Stimulated activated CD4-positive, alpha-beta T cell treated with anti-CD3 and anti-CD28 coated beads, TNF-alpha, amount 100 ng/mL, for 4 hours (primary cell): Measurements from ENCODE around the gene EP400.

ENCODE experiments used
- DNase-seq, 3 experiments: peaks; one replicate each; pipeline ENCODE4 v3.0.0-alpha.2; 2020; ENCODE audit warnings: low read depth in 3 of 3

EP400 gene

DNA sequence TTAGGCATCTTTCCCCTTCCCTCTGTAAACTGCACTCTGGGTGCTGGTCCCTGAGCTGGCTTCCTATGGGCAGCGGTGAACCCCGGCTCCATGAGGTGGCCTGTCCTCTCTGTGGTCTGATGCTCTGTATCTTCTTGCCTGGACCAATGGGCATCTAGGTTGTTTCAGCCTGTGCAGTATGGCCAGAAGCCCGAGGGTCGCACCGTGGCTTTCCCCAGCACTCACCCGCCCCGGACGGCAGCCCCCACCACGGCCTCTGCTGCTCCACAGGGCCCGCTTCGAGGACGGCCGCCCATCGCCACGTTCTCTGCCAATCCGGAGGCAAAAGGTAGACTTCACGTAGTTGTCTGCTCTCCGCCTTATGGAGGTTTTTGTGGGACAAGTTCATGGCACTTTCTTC, 70.1 kb downstream of the EP400 start:
- no peak for DNase-seq

DNA sequence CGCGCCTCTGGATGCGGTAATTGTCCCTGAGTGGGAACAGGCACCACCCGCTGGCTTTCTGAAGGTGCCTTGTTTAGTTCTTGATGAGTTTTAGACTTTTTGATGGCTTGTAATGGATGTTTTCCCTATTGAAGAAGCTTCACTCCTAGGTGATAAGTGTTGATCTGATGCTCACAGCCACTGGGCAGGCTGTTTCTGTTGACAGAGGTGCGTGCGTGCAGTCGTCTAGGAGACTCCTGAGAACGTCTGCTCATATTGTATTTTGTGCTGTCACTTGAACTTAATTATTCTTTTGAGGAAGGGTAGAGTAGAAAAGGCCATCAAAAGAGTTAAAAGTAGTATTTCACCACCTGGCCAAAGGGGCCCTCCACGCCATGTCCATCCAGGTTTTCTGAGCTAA, 70.5 kb downstream of the EP400 start:
- no peak for DNase-seq

DNA sequence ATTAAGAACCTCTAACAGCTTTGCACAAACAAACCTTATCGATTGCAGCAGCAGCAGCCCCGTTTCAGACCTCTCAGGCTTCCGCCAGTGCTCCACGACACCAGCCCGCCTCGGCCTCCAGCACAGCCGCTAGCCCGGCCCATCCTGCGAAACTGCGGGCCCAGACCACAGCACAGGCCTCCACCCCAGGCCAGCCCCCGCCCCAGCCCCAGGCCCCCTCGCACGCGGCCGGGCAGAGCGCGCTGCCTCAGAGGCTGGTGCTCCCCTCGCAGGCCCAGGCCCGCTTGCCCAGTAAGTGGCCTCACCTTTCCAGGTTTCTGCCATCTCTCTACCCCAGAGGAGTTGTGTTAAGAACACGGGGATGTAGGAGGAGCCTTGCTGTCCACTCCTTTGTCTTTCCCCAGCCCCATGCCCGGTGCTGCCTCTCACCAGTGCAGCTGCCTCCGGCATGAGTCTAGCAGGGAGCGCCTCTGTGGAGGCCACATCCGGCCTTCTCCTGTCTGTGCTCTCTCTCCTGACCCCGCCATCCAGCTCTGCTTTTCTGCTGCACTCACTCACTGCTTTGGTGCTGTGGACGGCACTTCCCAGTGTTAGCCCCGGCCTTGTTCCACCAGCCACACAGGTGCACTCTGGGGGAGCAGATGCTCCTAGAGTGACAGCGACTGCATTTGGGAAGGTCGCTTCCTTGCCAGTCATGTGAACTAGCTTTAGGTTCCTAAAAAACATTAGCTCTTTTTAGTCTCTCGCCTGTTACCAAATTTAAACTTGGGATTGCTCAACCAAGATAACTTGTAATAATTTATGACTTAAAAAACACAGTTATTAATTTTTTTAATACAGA, 71.5 kb downstream of the EP400 start:
- no peak for DNase-seq

DNA sequence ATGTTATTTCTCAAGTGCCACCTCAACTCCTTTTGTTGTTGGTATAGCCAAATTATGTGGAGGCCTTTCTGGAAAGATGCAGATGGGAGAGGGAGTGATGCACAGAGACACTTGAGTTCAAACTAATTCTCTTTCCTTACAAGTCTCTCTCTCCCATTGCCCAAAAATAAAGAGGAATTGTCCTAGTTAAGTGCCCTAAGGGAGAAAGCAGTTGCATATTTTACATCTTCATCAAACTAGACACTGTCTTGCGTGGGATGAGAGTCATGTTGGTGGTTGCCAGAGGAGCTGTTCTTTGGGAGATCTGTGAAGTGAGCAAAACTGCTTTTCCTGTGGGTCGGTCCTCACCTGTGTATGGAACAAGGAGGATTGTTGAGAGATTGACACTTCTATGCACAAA, 72.2 kb downstream of the EP400 start:
- DNase-seq = no peak

DNA sequence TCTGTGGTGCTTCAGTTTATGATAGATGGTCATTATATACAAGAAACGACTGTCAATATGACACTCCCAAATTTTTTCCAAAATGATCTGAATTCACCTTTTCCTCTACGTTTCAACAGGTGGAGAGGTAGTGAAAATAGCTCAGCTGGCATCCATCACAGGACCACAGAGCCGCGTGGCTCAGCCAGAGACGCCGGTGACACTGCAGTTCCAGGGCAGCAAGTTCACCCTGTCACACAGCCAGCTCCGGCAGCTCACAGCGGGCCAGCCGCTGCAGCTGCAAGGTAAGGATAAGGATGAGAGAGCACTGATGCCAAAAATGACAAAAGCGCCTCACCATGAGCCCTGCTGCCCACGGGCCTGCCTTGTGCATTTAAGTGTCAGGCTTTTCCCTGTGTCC, 73.9 kb downstream of the EP400 start:
- no peak for DNase-seq

DNA sequence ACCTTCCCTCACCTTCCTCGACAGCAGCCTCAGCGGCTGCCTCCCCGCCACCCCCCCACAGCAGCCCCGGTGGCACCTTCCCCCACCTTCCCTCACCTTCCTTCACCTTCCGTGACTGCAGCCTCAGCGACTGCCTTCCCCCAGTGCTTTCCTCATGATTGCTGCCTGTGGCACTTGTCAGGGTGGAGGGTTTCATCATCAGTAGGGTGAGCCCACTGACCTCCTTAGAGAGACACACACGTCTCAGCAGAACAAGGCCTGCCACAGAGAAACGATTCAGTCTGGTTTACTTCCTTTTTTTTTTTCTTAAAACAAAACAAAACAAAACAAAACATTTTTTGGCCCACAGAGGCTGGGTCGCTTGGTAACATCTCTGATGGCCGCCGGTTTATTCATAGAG, 75.0 kb downstream of the EP400 start:
- no peak for DNase-seq

DNA sequence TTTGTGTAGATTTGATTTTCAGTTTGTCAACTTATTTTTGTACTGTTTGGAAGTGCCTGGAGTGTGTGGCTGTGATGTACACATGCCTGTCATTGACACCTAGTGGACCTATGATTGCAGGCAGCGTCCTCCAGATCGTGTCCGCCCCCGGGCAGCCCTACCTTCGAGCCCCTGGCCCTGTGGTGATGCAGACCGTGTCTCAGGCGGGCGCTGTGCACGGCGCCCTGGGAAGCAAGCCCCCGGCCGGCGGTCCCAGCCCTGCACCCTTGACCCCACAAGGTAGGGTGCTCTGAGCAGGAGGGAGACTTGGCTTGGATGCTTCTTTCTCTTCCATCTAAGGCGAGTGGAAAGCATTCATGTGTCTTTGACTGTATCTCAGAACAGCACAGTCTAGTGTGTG, 75.8 kb downstream of the EP400 start:
- no peak for DNase-seq

DNA sequence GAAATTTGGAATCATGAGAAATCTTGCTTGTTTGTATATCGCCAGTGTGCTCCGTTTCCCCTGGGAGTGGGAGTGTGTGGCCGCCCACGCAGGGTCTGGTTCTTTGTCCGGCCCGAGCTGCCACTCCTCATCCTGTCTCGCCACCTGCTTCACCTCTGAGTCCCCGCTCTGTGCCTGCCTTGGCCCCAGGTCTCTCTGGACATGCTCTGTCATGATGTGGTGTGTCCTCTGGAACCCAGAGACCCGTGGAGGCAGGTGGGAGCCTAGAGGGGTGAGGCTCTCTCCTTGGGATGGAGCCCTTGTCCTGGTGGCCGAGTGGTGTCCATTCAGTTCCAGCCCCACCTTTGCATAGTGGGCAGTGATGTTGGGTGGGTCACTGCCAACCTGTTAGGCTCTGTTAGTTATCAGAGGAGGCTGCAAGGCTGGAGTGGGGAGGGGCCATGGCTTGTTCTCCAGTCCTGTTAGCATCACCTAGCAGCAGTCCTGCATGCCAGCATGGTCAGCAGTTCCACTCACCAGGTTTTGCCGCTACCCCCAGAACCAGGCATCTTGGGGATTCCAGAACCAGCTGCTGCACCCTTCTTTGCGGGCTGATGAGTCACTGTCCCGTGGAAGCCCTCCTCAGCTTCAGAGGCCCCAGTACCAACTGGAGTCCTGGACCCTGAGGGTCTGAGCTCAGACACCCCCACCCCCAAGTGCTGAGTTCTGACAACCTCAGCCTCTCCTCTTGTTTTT, 76.5 kb downstream of the EP400 start:
- DNase-seq = no peak

DNA sequence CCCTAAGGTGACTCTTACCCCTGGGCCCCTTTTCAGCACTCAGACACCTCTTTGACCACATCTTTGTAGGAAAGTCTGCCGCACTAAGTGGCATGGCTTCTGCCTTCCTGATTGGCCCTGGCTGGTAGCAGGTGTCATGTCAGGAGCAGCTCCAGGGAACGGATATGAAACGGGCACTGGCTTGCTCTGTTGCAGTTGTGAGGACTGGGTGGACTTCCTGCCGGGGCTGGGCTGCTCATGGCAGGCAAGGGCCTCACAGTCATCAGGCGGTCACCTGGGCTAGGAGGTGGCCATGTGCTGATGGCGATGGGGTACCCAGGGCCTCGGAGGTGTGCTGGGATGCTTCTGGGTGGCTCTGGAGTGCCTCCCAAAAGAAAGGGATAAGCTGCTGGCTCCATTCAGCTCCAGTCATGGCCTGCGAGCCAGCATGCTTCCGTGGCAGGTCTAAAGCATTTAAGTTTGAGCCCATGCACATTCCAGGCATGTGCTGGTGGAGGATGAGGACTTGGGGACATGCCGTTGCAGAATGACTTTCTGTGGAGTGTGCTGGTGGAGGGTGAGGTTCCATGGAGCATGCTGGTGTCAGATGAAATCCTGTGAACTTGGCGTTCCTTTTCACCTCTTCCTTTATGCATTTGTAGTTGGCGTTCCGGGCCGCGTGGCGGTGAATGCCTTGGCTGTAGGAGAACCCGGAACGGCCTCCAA, 77.2 kb downstream of the EP400 start:
- no peak for DNase-seq

DNA sequence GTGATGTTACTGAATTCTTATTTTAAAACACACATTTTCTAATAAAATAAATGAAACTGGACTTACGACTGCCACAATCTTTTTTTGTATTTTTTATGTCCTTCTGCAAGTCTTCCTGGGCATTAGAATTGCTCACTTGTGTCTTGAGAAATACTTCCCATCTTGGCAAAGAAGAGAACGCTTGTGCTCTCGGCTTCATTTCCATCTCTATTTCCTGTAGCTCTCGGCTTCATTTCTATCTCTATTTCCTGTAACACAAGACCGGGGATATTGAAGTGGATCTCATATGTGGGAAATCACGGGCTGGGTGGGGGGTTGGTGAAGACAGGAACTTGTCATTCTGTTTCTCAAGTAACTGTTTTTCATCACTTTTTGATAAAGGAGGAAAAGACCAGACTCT, 77.9 kb downstream of the EP400 start:
- DNase-seq = no peak

DNA sequence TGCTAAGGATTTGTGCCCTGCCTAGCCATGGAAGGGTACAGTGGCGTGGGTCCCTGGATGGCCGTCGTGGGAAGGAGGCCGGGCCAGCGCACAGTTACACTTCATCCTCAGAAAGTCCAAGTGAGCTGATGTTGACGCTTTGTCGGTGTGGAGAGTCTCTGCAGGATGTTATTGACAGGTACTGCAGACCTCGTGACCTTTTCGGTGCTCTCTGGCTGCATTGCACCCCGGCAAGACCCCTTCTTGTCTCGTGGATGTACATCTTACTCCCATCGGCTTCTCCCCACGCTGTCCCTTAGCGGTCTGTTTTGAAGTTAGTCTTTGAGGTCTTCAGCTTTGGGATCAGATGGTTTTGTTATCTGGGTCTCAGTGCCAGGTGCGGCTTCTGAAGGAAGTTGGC, 78.4 kb downstream of the EP400 start:
- DNase-seq = no peak

DNA sequence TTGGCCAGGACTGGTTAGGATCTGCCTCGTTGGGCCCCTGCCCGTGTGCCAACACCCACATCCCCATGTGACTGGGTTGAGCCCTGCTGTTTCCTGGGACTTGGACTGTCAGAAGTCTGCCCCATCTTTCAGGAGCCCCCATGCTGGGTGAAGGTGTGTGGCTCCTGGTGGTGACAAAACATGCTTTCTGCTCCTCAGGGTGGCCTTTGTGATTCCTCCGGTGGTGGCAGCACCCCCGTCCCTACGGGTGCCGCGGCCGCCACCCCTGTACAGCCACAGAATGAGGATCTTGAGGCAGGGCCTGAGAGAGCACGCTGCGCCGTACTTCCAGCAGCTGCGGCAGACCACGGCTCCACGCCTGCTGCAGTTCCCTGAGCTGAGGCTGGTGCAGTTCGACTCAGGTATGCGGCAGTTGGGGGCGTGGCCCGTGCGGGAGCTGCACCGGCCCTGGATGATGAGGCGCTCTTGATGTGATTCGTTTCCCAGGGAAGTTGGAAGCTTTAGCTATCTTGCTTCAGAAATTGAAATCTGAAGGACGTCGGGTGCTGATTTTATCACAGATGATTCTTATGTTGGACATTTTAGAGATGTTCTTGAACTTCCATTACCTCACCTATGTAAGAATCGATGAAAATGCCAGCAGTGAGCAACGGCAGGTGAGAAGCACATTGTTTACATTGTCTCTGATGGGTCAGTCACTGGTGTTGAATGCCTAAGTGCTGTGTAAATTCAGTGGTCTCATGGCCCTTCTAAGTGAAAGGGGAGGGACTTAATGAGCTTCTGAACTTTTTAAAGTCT, 80.0 kb downstream of the EP400 start:
- no peak for DNase-seq

DNA sequence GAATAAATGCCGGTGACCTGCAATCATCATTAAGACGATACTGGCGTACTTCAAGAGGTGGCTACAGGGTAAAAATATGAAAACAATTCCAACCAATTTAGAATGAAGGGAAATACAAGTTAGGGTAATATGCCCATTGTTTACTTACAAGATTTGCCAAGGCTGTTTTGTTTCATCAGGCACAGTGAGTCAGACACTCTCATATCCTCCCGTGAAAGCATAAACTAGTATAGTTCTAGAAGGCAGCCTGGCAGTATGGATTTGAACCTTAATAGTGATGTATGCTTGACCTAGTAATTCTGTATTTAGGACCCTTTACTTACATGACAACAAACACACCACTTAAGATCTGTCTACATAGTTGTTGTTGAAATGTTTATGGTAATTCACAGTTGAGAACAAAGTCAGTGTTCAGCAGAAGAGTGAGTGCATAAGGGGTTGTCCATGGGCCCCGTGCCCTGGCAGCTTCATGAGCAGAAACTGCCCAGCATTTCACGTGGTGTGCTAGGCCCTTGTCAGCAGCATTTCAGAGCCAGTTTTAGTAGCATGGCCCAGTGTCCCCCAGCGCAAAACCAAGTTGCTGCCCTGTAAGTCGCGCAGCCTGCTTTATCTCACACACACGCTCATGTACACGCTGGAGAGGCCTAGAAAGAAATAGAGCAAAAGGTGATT, 80.8 kb downstream of the EP400 start:
- DNase-seq = no peak

DNA sequence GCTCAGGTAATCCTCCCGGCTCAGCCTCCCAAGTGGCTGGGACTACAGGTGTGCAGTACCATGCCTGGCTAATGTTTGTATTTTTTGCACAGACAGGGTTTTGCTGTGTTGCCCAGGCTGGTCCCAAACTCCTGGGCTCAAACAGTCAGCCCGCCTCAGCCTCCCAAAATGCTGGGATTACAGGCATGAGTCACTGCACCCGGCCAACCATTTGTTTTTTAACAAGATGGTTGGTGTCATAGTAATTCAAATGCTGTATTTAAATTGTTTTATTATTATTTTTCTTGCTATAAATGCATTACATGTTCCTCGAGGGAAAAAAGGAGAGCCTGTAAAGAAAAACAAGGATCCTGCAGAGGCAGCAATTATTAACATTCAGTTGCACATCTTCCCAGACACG, 83.9 kb downstream of the EP400 start:
- no peak for DNase-seq

DNA sequence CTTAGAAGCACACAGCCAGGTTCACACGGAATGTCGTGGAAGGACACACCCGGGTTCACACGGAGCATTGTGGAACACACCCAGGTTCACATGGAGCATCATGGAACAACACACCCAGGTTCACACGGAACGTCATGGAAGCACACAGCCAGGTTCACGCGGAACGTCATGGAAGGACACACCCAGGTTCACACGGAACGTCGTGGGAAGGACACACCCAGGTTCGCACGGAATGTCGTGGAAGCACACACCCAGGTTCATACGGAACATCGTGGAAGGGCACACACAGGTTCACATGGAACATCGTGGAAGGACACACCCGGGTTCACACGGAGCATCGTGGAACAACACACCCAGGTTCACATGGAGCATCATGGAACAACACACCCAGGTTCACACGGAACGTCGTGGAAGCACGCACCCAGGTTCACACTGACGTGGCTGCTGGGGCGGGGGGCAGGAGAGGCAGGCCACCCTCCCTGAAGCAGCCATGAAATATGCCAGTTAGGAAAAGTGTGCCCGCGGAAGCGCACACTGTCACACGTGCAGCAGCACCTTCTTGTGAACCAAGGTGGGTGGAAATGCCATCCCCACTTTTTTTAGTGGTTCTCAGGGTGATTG, 86.4 kb downstream of the EP400 start:
- no peak for DNase-seq

DNA sequence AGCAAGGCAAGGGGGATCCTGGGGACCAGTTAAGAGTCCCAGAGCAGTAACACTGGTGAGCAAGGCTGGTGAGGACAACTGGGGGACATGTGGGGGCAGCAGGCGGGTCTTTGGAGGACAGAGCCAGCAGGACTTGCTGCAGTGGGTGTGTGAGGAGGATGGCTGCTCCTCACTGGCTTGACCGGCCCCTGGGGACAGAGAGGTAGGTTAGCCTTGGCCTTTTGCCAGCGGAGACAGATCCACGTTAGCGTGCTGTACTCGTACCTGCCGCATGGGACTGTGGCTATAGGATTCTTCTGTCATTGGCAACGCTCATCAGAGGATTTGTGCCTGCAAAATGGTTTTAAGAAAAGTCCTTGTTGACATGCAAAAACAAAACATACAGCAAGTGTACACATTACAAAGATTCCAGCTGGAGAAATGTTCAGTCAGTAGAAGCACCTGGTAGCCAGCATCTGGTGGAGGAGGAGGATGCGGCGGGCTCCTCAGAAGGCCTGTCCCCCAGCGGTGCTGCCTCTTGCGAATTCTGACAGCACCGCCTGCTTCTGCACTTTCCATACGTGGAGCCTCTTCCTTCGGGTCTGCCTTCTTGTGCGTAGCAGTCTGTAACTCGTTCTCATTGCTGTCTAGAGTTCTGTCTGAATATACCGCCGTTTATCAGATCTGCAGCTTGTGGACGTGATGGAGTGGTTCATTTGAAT, 91.3 kb downstream of the EP400 start:
- DNase-seq = no peak

DNA sequence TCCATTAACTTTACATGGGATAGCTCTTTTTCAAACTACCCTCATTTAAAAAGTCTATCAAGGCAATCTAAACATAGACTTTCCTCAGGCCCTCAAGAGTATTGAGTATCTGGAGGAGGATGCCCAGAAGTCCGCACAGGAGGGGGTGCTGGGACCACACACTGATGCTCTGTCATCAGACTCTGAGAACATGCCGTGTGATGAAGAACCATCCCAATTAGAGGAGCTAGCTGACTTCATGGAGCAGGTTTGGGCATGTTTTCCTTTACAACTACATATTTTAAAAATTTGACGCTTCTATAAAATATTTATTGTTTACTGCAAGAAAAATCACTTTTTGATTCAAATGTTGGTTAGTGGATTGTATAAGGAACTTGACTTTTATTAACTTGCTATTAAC, 93.5 kb downstream of the EP400 start:
- no peak for DNase-seq

DNA sequence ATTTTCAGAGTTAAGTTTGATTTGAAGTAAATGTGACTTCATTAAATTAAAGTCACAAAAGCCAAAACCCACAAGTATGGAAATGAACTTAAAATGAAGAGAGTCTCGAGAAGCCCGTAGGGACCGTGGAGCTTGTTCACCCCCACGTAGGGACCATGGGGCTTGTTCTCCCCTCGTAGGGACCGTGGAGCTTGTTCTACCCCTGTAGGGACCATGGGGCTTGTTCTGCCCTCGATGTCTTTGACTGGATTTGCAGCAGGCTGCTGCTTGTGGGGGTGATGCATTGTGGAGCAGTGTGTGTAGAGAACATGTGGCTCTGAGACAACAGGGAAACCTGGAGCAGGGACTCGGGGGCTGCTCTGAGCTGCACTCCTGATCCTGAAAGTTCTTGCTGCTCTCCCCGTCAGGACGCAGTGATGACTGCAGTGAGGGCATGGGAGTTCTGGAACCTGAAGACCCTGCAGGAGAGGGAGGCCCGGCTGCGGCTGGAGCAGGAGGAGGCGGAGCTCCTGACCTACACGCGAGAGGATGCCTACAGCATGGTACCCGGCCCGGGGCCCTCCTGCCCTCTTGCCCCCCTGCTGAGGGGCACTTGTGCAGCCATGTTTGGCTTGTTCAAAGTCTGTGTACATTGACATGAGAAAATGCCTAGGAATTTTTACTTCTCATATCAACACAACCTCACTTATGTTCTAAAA, 94.2 kb downstream of the EP400 start:
- DNase-seq = no peak

DNA sequence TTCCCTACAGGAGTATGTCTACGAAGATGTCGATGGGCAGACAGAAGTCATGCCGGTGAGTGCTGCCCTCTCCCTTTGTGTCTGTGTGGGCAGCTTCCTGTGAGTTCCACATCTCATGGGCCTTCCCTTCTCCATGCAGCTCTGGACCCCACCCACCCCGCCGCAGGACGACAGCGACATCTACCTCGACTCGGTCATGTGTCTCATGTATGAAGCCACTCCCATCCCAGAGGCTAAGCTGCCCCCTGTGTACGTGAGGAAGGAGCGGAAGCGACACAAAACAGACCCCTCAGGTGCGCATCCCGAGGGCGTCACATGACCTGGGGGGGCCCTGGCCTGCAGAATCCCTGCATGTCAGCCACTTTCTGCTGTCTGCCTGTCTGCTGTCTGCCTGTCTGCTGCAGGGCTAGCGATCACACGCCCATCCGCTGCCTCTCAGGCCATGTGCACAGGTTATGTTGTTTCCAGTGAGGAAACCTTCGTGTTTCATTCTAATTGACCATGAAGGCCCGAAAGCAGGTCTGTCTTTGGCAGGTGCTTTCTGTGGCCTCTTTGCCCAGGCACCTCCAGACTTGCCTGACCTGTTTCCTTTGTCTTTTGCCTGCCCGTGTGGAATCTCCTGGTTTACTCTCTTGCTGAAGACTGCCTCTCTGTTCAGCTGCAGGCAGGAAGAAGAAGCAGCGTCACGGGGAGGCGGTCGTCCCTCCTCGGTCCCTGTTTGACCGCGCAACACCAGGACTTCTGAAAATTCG, 95.1 kb downstream of the EP400 start:
- DNase-seq = no peak
